Endometrium (tissue), 2 donors: ENCODE measurements around the gene LDB2.
A peak's percentile ranks its signal among the peaks of the same experiment; 100 is the strongest.

Source experiments
- FAIRE-seq: peaks from 2 replicates; lab custom pipeline; 2012; peaks lifted over from hg19 to GRCh38; lab: Jason Lieb, UNC
- donor health status: control.
- donor health status: control.

The LDB2 gene

GRCh38 chr4:16721613-16722291 lies 176.7 kb downstream of the LDB2 start:
- no peak for FAIRE-seq

DNA sequence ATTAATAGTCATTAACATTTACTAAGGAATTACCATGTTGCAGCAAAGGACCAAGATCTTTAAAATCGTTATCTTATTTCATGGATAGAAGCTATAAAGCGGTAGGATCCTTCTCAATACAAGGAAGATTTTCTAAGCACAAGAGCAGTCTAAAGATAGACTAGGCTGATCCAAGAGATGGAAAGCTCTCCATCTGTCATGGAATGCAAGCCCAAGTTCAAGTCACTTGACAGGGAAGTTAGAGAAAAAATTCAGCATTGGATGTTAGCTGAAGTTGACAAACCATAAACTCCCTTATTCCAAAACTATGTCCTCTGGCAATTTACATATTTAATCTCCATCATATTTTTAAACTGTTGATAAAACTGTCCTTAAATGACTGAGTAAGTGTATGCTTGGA lies 177.7 kb downstream of the LDB2 start:
- FAIRE-seq: no peak

GRCh38 chr4:16717266-16717970 lies 181.0 kb downstream of the LDB2 start:
- FAIRE-seq: no peak

DNA sequence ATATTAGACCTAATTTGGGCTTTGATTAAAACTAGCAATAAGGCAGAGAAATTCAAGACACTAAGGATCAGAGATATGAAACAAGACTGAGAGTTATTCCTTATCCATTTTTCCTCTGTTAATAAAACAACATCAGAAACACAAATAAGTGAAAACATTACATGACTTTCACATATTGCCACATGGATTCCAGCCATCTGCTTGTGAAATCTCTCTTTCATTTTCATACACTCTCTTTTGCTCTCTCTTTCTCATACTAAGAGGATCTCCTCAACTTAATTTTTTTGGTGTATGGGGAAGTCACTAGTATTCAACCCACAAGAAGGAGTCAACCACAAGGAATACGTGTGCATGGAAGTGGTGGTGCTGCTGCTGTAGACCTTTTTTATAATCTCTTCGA lies 183.0 kb downstream of the LDB2 start:
- no peak for FAIRE-seq

- FAIRE-seq: no peak
Measured at GRCh38 chr4:16714191-16714590, 184.3 kb downstream of the LDB2 start.

GRCh38 chr4:16713696-16714095 lies 184.7 kb downstream of the LDB2 start:
- FAIRE-seq: no peak

- no peak for FAIRE-seq
Measured at GRCh38 chr4:16713271-16713670, 185.2 kb downstream of the LDB2 start.

GRCh38 chr4:16710198-16710597 lies 188.2 kb downstream of the LDB2 start:
- no peak for FAIRE-seq

- FAIRE-seq: no peak
Measured at GRCh38 chr4:16707874-16708273, 190.6 kb downstream of the LDB2 start.

DNA sequence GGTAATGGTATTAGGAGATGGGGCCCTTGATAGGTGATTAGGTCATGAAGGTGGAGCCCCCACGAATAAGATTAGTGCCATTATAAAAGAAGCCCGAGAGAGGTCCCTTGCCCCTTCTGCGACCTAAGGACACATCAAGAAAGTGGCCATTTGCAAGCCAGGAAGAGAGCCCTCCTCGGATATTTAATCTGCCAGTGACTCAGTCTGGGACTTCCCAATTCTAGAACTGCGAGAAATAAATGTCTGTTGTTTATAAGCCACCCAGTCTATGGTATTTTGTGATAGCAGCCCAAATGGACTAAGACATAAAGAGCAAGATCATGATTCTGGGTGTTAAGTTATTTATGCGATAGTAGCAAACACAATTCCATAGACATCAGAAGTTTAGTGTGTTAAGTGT lies 192.2 kb downstream of the LDB2 start:
- FAIRE-seq: no peak

DNA sequence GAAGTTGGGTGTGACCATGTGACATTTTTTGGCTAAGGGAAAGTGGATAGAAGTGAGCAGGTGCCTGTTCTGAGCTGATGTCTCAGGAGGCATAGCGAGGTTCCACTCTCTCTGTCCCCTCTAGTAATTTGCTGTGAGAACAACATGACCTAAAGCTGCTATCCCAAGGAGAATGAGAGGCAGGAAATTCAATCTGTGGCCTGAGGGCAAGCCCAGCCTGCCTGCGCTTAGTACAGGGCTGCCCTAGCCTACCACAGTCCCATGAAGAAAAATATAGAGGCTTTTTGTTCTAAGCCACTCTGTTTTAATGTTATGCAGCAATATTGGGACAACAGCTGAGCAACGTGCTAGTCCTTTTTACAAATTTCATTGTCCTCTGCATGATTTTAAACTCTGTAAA lies 193.1 kb downstream of the LDB2 start:
- no peak for FAIRE-seq

GRCh38 chr4:16704489-16704888 lies 194.0 kb downstream of the LDB2 start:
- FAIRE-seq: no peak

DNA sequence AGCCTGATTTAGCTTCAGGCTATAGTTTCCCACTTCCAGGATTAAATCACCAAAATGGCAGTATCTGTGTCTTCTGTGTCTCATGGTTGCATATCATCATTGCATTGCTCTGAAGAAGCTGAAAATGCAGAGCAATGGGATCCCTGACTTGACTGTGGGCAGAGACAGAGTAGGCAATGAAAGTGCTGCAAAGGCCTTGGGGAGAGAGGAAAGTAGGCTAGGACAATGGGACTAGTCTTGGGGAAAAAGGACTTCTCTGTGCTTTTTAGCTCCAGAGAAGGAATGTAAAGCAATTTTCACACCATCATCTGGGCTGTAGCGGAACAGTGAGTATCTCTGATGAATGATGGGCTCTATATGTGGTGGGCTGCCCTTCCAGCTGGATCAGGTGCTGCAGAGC lies 202.5 kb downstream of the LDB2 start:
- FAIRE-seq: no peak

GRCh38 chr4:16694884-16695276 lies 203.6 kb downstream of the LDB2 start:
- no peak for FAIRE-seq

GRCh38 chr4:16694173-16694883 lies 204.1 kb downstream of the LDB2 start:
- FAIRE-seq: no peak

- no peak for FAIRE-seq
Measured at GRCh38 chr4:16693641-16694040, 204.8 kb downstream of the LDB2 start.

DNA sequence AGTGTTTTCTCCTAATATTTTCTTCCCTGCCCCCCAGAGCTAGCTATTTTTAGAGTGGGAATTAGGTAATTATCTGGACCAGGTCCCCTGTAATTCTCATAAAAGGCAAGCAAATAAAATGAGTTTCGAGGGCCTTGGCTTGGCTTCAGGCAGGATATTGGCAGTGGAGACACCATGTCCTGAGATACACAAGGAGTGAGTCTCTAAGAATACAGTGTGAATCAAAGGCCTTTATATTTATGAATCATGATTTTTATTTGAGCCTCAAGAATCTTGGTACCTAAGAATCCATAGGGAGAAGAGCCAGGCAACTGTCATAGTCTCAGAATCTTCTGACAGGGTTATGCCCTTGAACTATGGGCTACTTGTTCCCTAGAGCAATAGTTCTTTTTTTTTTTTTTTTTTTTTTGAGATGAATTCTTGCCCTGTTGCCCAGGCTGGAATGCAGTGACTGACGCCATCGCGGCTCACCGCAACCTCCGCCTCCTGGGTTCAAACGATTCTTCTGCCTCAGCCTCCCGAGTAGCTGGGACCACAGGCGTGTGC lies 205.4 kb downstream of the LDB2 start:
- no peak for FAIRE-seq

- no peak for FAIRE-seq
Measured at GRCh38 chr4:16692524-16692923, 205.9 kb downstream of the LDB2 start.

GRCh38 chr4:16692046-16692445 lies 206.4 kb downstream of the LDB2 start:
- FAIRE-seq: no peak

GRCh38 chr4:16691450-16691849 lies 207.0 kb downstream of the LDB2 start:
- no peak for FAIRE-seq

DNA sequence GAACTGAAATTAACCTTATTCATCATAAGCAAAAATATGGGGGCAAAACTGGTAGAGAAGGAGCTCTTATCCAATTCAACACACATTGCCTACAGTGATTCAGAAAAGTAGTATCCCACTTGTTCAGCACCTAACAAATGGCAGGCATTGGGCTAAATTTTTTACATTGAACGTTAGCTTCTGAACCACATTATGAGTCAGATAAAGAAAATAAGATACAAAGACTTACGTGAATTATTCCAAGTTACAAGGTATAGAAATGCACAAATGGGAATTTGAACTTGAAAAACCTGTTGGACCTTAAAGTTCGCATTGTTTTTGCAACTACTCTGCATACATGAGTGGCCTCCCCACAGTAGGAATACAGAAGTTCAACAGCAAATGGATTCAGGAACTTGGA lies 210.6 kb downstream of the LDB2 start:
- no peak for FAIRE-seq

GRCh38 chr4:16687011-16687410 lies 211.4 kb downstream of the LDB2 start:
- peak; percentile 45 for FAIRE-seq

- FAIRE-seq: peak; percentile 74
Measured at GRCh38 chr4:16686195-16686594, 212.2 kb downstream of the LDB2 start.
